Loucy (cell line): Measurements from ENCODE around the gene C18orf54.
A peak's percentile ranks its signal among the peaks of the same experiment; 100 is the strongest.
"Not testable (repeated sequence)": the region's sequence is repeated elsewhere in the genome, so short reads cannot be mapped to it uniquely, and the experiment has no call there.

Experiments used
- H2AFZ ChIP-seq: fragments of 200-600 bp; sonication (generic); 2 replicates; pipeline ENCODE4 v1.6.0; 2016; ENCODE audit warnings: antibody characterized with exemption, mild to moderate bottlenecking, low read length, moderate library complexity
- H3F3A ChIP-seq: fragments of 200-600 bp; 2 replicates; pipeline ENCODE4 v1.6.0; 2016; ENCODE audit warnings: antibody characterized with exemption, low read depth, mild to moderate bottlenecking
- H3K27me3 ChIP-seq: fragments of 200-600 bp; sonication (generic); 2 replicates; pipeline ENCODE4 v1.6.1; 2014; ENCODE audit warnings: low read length, mild to moderate bottlenecking; ENCODE audit not compliant: insufficient read depth, poor library complexity, severe bottlenecking
- H3K36me3 ChIP-seq: fragments of 200-600 bp; sonication (generic); 2 replicates; pipeline ENCODE4 v1.6.1; 2016; ENCODE audit warnings: low read length; ENCODE audit not compliant: insufficient read depth
- H3K4me1 ChIP-seq: fragments of 200-600 bp; sonication (generic); 2 replicates; pipeline ENCODE4 v1.5.1; 2014; ENCODE audit warnings: low read length, mild to moderate bottlenecking; ENCODE audit not compliant: insufficient read depth, poor library complexity, severe bottlenecking
- H3K4me2 ChIP-seq: fragments of 200-600 bp; sonication (generic); 2 replicates; pipeline ENCODE4 v1.6.0; 2014; ENCODE audit warnings: antibody characterized with exemption, low read length, low read depth, mild to moderate bottlenecking; ENCODE audit not compliant: poor library complexity, severe bottlenecking
- H3K4me3 ChIP-seq: fragments of 200-600 bp; sonication (generic); 2 replicates; pipeline ENCODE4 v1.5.1; 2014; ENCODE audit warnings: low read length, mild to moderate bottlenecking, mixed read lengths; ENCODE audit not compliant: poor library complexity, severe bottlenecking
- H3K79me2 ChIP-seq: fragments of 200-600 bp; sonication (generic); 2 replicates; pipeline ENCODE4 v1.6.1; 2014; ENCODE audit warnings: low read length; ENCODE audit not compliant: insufficient read depth
- H3K9ac ChIP-seq: fragments of 200-600 bp; sonication (generic); 2 replicates; pipeline ENCODE4 v1.6.0; 2014; ENCODE audit warnings: mild to moderate bottlenecking, low read depth, low read length, moderate library complexity; ENCODE audit not compliant: poor library complexity, severe bottlenecking
- H3K9me2 ChIP-seq: fragments of 200-600 bp; sonication (generic); replicated peaks from 2 replicates; pipeline ENCODE4 v1.6.1; 2016; ENCODE audit warnings: low read depth, low read length, mixed read lengths
- H3K9me3 ChIP-seq: fragments of 200-600 bp; sonication (generic); 2 replicates; pipeline ENCODE4 v1.6.1; 2014; ENCODE audit warnings: mild to moderate bottlenecking, antibody characterized with exemption, low read length, low read depth; ENCODE audit not compliant: insufficient read depth
- H4K20me1 ChIP-seq: fragments of 200-600 bp; sonication (generic); 2 replicates; pipeline ENCODE4 v1.6.0; 2014; ENCODE audit warnings: antibody characterized with exemption, low read length, mild to moderate bottlenecking; ENCODE audit not compliant: insufficient read depth, poor library complexity, severe bottlenecking
- EZH2phosphoT487 ChIP-seq: fragments of 200-600 bp; IDR thresholded peaks from 2 replicates; pipeline ENCODE4 v1.6.1; 2018; ENCODE audit warnings: antibody characterized with exemption, mild to moderate bottlenecking, moderate library complexity, borderline replicate concordance
- TF ChIP-seq, protein P1 (sequence below): fragments of 200-600 bp; sonication (generic); conservative IDR thresholded peaks from 2 replicates; pipeline ENCODE4 v1.5.1; 2014; ENCODE audit warnings: mild to moderate bottlenecking, antibody characterized with exemption, low read length

C18orf54 gene

DNA sequence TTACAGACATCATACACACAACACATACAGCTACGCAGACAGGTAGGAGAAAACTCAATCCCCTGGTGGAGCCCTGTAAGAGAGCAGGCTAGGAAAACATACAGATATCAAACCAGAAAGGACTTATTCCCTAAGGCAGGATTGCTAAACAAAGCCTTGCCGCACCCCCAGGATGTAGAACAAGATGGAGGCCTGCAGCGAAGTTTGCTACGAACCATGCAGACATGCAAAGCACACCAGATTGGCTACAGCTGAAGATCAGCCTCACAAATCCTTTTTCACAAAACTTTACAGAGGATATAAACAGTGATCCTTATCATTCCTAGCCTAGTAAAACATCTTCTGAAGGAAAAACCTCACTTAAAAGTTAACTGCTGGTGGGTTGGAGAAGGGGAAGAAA, 28.3 kb downstream of the C18orf54 start:
- Histone ChIP-seq H2AFZ (no peak overlapping the region), H3K9me2 (no peaks in the 10 kb centered on the region), H3K4me2 (no peak overlapping the region), H3K36me3 (no peaks in the 10 kb centered on the region), H3K9ac (no peak overlapping the region), H3F3A (no peaks in the 10 kb centered on the region), H3K79me2 (no peaks in the 10 kb centered on the region), H4K20me1 (no peaks in the 10 kb centered on the region), H3K4me1 (peaks cover 35% of the 10 kb centered on the region), H3K27me3 (no peaks in the 10 kb centered on the region), H3K9me3 (no peaks in the 10 kb centered on the region), H3K4me3 (no peak overlapping the region)
- TF ChIP-seq EZH2phosphoT487, result no peak
- TF ChIP-seq, protein P1, sequence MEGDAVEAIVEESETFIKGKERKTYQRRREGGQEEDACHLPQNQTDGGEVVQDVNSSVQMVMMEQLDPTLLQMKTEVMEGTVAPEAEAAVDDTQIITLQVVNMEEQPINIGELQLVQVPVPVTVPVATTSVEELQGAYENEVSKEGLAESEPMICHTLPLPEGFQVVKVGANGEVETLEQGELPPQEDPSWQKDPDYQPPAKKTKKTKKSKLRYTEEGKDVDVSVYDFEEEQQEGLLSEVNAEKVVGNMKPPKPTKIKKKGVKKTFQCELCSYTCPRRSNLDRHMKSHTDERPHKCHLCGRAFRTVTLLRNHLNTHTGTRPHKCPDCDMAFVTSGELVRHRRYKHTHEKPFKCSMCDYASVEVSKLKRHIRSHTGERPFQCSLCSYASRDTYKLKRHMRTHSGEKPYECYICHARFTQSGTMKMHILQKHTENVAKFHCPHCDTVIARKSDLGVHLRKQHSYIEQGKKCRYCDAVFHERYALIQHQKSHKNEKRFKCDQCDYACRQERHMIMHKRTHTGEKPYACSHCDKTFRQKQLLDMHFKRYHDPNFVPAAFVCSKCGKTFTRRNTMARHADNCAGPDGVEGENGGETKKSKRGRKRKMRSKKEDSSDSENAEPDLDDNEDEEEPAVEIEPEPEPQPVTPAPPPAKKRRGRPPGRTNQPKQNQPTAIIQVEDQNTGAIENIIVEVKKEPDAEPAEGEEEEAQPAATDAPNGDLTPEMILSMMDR, result no peak

GRCh38 chr18:54386800-54387495, 29.2 kb downstream of the C18orf54 start:
- H3K9me2 ChIP-seq, H3K36me3 ChIP-seq, H3K27me3 ChIP-seq, H3K9ac ChIP-seq, H2AFZ ChIP-seq, H4K20me1 ChIP-seq, H3F3A ChIP-seq, H3K79me2 ChIP-seq, H3K9me3 ChIP-seq, H3K4me2 ChIP-seq, H3K4me3 ChIP-seq: not testable (repeated sequence)
- peaks cover 38% of the 10 kb centered on the region for H3K4me1 ChIP-seq

GRCh38 chr18:54387631-54388030, 29.9 kb downstream of the C18orf54 start:
- no peaks in the 10 kb centered on the region for H3K36me3 ChIP-seq
- no peaks in the 10 kb centered on the region for H3K9me3 ChIP-seq
- H3K9me2 ChIP-seq, result no peaks in the 10 kb centered on the region
- peak overlapping the region; percentile 85 for H3K4me2 ChIP-seq
- H2AFZ ChIP-seq, result no peak overlapping the region
- H3K4me3 ChIP-seq, result no peak overlapping the region
- TF ChIP-seq, protein P1, result no peak
- no peak for TF ChIP-seq EZH2phosphoT487
- no peaks in the 10 kb centered on the region for H3F3A ChIP-seq
- H3K27me3 ChIP-seq, result no peaks in the 10 kb centered on the region
- no peaks in the 10 kb centered on the region for H3K79me2 ChIP-seq
- H4K20me1 ChIP-seq, result no peaks in the 10 kb centered on the region
- H3K4me1 ChIP-seq, result peaks cover 41% of the 10 kb centered on the region
- H3K9ac ChIP-seq, result peak overlapping the region; percentile 74
